AG08396 (cell line): ENCODE measurements around the gene MS4A8.
"Not testable (repeated sequence)": the region's sequence is repeated elsewhere in the genome, so short reads cannot be mapped to it uniquely, and the experiment has no call there.

ENCODE experiments used
- DNase-seq: peaks from one replicate; pipeline ENCODE4 v3.0.0; 2012; ENCODE audit warnings: low spot score, mixed read lengths

Gene MS4A8

DNA sequence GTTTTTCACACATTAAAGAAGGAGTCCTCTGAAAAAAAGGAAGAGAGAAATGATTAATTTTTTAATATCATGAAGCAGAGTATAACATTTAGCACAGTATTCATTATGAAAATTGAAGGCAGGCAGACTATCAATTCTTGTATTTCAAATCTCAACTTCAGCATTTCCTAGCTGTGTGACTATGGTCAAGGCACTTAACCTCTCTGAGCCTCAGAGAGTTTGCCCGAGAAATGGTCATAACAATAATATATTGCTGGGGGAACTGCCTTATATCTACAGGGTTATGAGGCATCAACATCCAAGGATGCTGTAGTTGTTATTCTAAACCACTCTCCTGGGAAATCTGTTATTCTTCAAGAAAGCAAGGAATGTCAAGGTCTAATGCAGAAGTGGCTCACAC is 26.2 kb downstream of the MS4A8 start:
- no peak for DNase-seq

DNA sequence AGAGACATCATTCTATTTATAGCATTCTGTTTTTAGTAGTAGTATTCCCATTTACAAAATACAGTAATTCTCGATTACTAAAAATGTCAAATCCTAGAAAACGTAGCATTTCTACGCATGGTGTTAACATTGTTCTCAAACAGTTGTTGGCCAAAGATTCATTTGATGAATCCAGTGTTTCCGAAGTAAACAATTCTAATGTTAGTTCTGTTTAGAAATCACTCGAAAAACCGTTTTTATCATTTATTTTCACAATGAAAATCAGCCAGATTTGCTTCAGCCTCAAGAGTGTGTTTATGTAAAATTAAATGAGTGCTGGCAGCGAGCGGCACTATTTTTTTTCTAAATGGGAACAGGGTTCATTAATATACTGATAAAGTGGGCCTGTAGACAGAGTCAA is 32.2 kb downstream of the MS4A8 start:
- DNase-seq: no peak

DNA sequence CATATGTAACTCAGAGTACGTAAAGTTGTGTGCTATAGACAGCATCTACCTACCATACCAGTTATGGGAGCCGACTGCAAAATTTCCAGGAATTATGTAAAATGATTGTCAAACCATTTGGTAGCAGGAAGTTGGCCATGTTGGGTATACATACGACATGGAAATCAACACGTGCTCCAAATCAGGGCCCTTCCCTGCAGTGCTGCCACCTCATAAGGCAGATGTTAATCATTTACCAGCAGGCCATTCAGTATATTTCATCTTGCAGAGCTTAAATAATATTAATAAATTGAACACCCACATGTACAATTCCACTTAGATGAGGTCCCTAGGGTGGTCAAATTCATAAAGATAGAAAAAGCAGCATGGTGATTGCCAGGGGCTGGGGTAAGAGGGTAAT is 34.9 kb downstream of the MS4A8 start:
- DNase-seq: no peak

DNA sequence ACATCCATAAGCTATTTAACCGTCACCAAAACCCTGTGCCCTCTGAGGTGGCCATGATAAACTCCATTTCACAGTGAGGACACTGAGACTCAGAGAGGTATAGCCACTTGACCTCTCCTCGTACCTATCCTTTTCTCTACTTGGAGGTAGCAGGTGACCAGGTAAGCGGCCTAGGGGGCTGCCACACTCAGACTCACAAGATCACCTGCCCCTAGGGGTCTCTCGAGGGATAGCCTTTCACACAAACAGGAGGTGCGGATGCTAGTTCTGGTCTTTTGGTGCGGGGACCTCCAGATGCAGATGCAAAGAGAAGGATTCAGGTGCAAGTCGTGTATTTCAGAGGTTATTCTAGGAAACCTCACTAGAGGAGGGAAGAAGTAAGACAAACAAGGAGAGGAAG is 39.7 kb downstream of the MS4A8 start:
- DNase-seq: no peak

DNA sequence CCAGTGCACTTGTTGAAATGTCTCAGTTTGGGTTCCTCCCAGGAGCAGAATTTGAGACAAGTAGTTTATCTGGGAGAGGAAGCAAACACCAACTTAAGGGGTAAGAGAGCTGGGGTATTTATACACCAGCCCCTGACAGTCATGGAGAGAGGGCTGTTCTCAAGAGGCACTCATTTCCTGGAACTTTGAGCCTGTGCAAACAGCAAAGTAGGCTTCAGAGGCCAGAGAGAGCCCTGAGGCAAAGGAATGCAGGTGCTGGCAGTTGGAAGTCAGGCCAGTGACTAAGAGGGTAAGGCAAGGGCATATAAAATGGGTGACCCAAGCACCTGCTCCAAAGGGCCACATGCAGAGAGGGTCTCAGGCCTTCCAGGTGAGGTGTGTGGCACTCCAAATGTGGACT is 41.2 kb downstream of the MS4A8 start:
- DNase-seq: no peak

DNA sequence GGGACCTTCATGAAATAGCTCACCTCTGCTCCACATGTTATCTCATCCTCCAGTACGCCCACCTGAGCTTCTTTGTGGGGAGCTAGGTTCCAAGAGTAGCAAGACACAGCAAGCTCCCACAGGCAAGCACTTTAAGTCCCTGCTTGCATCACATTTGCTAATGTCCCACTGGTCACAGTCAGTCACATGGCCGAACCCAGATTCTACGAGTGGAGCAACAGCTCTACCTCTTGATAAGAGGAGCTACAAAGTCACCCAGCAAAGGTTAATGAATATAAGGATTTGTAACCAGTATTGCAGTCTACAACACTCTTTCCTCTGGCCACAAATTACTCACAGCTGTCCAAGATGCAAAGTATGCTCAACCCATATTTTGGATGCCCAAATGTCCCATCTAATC is 42.0 kb downstream of the MS4A8 start:
- no peak for DNase-seq

DNA sequence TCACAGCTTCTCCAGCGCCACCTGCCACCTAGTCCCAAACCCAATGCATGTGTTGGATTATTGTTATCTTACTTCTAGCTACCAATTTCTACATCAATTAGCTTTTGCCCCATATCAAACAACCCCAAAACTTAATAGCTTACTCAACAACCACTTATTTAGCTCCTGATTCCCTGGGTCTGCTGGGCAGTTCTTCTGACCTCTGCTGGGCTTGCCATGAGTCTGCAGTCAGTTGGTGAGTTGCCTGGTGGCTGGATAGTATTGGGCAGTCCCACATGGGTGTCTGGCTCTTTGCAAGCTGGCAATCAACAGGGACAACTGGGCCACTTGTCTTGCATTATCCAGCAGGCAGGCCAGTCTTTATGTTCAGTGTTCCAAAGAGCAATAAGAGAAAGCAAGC is 43.6 kb downstream of the MS4A8 start:
- DNase-seq: no peak

DNA sequence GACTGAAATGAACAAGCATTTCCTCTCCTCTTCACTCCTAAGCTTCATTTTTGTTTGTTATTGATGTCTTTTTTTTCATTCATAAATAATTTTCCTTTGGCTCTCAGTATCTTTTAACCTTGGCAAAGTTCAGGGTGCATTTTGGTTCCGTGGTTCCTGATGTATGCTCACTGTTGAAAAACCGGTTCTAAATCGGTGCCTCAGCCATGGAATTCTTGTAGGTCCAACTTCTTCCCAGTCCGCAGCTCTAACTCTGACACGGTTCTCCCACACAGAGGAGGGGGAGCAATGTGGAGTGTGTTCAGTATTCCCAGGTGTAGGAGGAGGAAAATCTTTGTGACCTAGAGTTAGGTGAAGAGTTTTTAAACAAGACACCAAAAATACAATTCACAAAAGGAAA is 44.7 kb downstream of the MS4A8 start:
- no peak for DNase-seq

DNA sequence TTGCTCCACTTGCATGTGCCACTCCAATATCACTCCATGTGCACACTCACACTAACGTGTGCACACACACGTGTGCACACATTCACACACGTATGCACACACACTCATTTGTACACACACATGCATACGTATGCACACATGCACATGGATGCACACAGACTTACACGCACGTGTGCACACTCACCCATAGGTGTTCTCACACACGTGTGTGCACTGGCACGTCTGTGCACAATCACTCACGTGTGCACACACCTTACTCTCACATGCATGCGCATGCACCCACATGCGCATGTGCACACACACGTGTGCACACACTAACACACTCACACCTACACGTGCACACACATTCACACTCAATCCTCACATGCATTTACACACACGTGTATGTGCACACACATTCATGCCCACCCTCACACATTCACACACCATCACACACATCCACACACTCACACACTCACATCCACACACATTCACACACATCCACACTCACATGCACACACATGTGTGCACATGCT is 48.0 kb downstream of the MS4A8 start:
- DNase-seq: no peak

DNA sequence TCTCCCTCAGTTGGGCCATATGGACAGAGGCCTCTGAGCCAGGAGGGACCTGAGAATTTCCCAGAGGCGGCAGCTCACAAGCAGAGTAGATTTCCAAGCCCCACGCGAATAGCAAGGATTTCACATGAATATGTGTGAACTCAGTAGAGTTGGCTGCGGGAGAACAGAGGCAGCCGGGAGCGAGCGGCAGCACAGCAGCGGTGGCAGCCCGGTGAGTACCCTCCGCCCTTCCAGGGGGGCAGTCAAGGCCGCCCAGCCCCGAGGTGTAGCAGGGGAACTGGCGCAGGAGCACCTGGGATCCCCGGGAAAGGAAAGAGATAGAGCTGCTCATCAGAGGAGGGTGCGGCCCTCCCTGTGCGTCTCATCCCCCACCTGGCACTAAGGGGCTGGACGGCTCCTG is 48.8 kb downstream of the MS4A8 start:
- no peak for DNase-seq

DNA sequence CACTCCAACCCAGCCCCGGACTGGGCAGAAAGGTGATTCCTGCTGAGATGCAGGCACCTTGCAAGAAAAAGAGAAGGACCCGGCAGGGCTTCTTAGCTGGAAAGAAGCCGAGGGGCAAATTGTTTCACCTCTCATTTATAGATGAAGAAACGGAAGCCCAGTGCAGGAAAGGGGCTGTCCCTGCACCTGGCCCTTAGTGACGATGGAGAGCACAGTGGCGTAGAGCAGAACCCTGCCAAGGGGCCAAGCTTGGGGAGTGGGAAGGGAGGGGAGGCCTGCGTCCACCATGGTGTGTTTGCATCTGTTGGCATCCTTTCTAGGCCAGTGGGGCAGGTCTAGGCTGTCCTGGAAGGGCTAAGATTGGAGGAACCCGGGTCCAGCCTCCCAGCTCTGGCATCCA is 49.4 kb downstream of the MS4A8 start:
- DNase-seq: no peak

DNA sequence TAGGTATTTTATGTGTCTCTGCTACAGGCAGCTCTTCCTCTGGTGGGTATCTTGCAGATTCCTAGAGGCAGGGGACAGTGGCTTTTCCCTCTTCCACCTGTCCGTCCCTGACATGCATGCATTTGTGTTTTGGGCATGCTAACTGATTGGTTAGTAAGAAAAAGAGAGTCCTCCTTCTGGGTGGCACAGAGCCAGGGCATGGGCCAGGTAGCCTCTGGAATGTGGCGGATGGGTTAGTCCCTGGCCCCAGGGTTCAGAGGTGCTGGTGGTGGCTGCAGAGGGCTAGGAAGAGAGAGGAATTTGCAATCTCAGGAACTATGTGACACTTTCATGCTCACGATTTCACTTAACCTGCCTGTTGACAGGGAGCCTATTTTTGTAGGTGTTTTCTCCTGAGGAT is 51.5 kb downstream of the MS4A8 start:
- no peak for DNase-seq

DNA sequence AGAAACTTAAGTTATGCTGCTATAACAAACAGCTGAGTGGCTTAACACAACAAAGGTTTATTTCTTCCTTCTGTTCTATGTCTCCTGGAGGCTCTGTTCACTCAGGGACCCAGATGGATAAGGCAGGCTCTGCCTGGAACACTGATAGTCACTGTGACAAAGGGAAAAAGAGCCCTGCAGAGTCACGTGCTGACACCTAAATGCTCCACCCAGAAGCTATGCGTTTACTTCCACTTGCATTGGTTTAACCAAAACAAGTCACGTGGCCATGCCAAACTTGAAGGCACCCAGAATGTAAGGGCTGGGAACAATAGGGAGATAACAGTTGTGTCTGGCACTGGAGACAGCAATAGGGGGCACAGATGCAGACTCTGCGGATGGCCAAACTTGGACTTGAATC is 53.9 kb downstream of the MS4A8 start:
- no peak for DNase-seq

DNA sequence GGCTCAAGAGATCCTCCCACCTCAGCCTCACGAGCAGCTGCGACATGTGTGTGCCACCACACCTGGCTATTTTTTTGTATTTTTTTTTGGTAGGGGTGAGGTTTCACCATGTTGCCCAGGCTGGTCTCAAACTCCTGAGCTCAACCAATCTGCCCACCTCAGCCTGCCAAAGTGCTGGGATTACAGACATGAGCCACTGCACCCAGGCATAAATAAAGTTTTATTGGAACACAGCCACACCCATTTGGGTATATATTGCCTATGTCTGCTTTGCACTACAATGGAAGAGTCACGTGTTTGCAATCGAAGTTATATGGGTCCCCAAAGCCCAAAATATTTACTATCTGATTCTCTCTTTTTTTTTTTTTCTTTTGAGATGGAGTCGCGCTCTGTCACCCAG is 55.5 kb downstream of the MS4A8 start:
- no peak for DNase-seq

DNA sequence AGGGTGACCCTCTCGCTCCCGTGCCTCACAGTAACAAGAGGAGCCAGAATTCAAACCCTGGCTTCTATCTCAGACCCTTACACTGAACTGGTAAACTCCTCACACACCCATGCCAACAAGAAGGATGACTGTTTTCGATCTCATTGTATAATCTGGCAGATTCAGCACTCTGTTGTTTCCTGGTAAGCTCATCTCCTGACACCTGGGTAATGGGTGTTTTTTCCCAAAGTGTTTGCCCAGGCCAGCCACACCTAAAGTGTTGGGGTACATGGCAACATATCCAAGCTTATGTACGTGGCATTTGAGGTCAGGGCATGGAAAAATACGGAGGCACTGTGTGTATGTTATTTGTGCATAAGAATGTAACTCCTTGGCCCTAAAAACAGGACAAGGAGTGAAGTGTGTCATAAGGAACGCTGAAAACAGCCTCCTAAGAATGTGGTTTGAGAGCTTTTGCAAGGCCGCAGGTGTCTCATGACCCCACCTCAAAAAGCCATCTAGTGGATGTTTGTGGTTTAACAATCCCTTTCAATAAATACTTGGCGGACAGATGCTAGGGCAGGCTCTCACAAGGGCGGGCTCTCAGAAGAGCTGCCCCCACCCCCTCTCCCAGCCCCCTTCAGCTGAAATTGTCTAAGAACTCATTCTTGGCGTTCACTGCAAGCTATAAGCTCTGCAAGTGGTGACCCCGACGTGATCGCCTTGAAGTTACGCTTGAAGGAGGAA is 57.1 kb downstream of the MS4A8 start, which contains the start of gene MS4A15:
MS4A15 (plus strand) TSS at position 561 of the 726 bp plus-strand sequence. CDS start 6,867 bp downstream, outside the sequence.
- no peak for DNase-seq

DNA sequence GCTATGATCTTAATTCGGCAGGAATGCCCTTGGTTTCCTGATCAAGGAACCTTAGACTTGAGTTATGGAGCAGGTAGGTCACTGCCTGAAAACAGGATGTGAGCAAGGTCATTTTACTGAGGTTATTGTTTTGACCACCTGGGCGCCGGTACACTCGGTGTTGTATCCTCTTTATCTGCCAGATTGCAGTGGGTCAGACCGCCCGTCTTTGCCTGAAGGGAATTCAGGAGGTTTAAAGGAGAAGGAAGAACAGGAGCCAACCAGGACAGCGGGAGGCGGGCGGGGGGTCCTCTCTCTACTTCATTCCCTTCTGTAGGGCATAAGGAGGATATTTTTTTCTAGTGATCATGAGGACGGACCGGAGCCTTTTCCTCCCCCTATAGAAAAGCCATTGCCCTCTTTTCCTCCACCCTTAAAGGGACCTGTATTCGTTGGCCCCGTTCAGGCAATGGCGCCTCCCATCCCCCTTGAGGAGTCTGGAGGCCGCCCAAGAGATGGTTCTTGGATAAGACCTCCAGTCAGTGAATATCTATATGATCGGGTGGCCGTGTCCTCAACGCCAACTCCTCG is 57.9 kb downstream of the MS4A8 start:
- DNase-seq: no peak

DNA sequence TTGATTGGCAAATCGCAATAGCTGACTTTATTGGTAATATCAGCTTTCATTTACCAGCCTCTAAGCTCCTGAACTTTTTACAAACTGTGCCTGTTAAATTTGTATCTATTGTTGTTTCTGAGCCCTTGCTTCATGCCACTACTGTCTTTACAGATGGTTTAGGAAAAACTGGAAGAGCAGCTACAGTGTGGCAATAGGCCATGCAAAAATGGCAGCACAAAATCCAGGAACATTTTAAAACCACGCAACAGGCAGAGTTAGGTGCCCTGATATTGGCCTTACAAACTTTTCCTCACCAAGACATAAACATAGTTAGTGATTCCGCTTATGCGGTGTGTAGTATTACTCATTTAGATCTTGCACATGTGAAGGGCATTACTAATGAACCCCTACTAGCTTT is 59.3 kb downstream of the MS4A8 start:
- DNase-seq: not testable (repeated sequence)

DNA sequence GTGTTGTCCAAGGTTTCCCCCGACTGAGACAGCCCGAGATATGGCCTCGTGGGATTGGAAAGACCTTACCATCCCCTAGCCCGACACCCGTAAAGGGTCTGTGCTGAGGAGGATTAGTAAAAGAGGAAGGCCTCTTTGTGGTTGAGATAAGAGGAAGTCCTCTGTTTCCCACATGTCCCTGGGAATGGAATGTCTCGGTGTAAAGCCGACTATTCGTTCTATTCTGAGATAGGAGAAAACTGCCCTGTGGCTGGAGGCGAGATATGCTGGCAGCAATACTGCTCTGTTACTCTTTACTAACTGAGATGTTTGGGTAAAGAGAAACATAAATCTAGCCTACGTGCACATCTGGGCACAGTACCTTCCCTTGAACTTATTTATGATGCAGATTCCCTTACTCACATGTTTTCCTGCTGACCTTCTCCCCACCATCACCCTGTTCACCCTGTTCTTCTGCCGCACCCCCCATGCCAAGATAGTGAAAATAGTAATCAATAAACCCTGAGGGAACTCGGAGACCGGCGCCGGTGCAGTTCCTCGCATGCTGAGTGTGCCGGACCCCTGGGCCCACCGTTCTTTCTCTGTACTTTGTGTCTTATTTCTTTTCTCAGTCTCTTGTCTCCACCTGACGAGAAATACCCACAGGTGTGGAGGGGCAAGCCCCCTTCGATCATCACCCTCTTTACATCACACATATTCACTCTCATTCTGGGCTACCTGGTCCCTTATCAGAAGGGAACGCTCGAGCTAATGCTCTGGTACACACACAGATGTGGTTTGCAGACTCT is 60.2 kb downstream of the MS4A8 start:
- not testable (repeated sequence) for DNase-seq

DNA sequence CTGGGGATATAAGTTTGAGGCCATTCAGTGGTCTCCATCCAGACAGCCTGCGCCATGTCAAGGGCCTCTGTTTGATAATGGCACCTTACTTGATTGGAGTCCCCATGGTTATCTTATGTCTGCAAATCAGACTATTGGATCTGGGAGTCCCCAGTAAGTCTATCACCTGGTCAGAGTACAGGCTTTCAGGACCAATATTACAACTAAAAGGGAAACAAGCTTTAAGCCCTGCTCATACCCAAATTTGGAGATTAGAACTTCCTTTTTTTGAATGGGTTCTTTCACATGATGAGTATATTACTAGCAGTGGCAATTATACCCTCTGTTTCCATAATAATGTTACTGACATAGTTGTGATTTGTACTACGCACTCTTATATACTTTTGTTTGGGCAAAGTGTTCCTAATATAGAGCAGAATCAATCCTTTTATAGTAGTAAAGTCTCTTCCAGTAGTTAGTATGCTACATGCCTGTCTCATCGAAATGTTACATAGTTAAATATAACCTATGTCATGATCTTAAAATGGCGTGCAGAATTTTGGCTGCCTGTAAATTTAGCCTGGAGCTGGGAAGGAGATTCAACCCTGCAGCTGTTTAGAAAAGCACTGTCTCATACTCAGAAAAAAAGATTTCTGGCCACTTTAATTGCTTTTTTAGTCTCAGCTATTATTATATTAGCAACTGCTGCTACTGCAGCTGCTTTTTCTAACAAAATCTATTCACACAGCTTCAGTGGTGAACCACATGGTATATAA is 62.2 kb downstream of the MS4A8 start:
- no peak for DNase-seq

DNA sequence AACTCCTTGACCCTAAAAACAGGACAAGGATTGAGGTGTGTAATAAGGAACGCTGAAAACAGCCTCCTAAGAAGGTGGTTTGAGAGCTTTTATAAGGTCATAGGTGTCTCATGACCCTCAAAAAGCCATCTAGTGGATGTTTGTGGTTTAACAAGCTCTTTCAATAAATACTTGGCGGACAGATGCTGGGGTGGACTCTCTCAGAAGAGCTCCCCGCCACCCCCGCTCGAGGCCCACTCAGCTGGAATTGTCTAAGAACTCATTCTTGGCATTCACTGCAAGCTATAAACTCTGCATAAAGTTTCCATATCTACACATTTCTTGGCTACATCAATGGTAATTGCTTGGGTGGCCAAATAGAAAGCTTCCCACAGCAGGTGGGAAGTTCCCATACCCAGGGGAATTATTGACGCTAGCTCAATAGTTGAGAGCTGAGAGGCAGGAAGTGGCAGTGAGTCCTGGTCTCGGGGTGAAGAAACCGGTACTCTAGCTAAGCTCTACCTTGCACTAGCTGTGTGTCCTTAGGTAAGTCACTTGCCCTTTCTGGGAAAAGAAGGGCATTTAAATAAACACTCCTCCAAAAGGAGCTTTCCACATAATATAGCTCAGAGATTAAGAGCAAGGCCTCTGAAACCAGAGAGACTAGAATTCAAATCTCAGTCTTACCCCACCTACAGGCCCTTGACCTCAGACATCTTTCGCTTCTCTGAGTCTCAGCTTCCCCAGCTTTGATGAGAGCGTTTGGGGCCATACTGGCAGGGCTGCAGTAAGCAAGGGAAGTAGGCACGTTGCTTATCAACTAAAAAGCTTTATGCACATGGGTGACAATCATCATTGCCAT is 63.7 kb downstream of the MS4A8 start:
- no peak for DNase-seq

DNA sequence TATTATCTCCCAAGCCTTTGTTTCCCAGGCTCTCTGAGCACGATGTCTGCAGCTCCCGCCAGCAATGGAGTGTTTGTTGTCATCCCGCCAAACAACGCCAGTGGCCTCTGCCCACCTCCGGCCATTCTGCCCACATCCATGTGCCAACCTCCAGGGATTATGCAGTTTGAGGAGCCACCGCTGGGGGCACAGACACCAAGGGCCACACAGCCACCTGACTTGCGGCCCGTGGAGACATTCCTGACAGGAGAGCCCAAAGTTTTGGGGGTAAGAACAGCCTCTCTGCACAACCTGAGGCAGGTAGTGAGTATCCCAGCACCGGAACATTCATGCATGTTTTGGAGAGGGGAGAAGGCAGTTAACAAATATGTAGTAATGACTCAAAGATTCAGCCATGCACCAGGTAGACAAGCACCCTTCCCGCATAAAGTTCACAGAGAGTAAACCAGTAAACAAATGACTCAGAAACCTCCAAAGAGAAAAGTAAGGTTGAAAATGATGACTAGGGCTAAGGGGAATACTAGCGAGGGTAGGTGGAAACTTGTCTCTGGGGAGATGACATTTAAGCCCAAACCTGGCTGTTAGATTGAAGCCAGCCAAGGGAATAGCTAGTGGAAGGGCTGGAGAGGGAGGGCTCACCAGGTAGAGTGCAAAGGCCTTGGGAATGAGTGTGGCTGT is 64.4 kb downstream of the MS4A8 start:
- DNase-seq: no peak
